Fibroblast of skin of back (primary cell): ENCODE measurements around the gene ITGAL.

Source experiments
- DNase-seq: peaks from one replicate; pipeline ENCODE4 v3.0.0-alpha.2; 2013

The ITGAL gene

GRCh38 chr16:30548416-30549253 is 76.1 kb downstream of the ITGAL start:
- no peak for DNase-seq

DNA sequence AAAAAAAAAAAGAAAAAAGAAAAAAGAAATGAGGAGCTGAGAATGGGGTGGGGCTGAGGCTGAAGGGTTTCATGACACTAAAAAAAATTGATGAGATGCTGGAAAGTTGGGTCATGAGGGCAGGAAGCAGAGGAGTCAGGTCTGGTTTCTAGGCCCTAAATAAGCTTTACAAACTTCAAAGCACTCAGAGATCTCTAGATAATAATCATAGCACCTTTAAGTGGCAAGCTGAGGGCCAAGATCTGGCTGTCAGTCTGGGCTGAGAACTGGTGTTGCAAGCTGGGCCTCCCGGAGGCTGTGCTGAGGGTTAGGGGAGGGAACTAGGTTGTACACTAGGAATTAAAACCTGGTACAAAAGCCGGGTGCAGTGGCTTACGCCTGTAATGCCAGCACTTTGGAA is 79.2 kb downstream of the ITGAL start:
- no peak for DNase-seq

GRCh38 chr16:30552956-30553355 is 80.4 kb downstream of the ITGAL start:
- no peak for DNase-seq

- DNase-seq, result no peak
Measured at GRCh38 chr16:30553393-30553899, 80.9 kb downstream of the ITGAL start.

DNA sequence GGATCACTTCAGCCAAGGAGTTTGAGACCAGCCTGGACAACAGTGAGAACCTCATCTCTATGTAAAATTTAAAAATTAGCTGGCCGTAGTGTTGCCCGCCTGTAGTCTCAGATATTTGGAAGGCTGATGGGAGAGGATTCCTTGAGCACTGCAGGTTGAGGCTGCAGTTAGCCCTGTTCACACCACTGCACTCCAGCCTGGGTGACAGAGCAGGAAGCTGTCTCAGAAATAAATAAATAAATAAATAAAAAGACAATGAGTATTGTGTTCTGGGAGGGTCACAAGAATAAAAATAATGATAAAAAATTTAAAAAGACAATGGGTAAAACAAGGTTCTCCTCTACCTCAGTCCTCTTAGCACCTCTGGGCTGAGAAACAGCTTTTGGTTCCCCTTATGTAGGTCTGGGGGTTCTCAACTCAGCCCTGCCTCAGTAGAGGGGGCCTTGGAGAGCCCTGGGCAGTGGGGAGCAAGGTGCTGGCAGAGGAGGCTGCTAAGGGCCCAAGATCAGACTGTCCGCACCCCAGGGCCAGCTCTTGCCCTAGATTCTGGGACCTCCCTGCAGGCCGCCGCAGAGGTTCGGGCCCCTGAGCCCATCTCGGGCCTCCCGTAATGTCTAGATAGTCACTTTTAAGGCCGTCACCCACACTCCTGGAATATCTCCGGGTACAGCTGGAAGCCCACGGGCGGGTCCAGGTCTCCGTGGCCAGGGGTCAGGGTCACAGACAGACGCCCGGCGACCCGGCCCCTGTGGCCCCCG is 82.2 kb downstream of the ITGAL start:
- DNase-seq, result no peak

GRCh38 chr16:30555315-30556124 is 83.0 kb downstream of the ITGAL start:
- no peak for DNase-seq

DNA sequence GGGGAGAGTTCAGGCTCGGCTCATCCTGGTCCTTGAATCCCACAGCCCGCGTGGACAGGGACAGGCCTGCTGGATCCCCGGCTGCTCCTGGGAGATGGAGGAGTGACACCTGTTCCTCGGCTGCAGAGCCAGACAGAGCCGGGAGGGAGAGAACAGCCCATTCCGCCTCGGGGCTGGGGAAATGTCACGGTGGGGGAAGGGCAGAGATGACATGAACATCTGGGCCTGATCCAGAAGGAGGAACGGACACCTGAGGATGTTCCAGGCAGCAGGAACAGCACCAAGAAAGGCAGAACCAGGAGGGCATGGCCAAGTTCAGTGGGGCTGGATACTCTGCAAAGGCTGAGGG is 83.6 kb downstream of the ITGAL start:
- no peak for DNase-seq

DNA sequence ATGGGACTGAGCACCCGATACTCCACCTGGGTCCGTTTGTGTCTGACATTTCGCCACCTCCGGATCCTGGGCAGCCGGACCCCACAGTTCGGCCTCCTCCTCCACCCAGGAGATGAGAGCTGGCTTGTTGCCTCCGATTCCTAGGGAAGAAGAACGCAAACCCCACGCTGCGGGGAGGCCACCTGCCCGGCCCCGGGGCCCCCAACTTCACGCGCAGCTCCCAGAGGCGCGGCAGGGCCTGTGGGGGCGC is 85.1 kb downstream of the ITGAL start:
- no peak for DNase-seq

DNA sequence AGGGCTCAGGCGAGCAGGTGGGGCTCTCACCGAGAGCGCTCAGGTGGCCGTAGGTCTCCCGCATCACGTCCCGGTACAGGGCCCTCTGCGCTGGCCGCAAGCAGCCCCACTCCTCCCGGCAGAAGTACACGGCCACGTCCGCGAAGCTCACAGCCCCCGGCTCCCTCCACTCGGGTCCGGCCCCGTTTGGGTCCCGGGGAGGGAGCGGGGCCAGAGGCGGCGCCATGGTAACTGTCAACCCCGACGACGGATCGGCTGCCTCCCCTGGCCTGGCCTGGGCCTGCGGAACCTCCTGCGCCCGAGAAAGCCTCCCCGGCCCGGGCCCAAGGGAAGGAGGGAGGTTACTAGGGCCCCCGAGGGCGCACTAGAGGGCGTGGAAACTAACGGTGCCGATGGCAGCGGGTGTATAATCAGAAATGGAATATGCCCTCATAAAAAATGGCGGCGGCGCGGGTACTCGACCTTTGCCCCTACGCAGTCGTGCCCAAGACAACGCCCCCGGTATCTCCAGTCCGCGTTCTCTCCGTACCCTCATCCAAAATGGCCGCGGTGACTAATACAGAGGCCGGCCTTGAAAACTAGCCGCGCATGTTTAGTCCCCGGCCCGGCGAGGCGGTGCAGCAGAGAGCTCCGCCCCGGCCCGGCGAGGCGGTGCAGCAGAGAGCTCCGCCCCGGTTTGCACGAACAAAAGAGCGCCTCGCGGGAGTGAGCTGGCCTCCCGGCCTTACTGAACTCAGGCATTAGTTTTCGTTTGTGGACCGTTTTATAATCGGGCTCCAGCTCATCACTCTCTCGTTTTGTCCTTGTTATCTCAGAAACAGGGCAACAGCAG is 85.6 kb downstream of the ITGAL start, which contains the start of gene ZNF764:
ZNF764 (minus strand) TSS at position 418 of the 832 bp plus-strand sequence; CDS start at position 226, 192 bp downstream.
- DNase-seq, result peak; percentile 99

DNA sequence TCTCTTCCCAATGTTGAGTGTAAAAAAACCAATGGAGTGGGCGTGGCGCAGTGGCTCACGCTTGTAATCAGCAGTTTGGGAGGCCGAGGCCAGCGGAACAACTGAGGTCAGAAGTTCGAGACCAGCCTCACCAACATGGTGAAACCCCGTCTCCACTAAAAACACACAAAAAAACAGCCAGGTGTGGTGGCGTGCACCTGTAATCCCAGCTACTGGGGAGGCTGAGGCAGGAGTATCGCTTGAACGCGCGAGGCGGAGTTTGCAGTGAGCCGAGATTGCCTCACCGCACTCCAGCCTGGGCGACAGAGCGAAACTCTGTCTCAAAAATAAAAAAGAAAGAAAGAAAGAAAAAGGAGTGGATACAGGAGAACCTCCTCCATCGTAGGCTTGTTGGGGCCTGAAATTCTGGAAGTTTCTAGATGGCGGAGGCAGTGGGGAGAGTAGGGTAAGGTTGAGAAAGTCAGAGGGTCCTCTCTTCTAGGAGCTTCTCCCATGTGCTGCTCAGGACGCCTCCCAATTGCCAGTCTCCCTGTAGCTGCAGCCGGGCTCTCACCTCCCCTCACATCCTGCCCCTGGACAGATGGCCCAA is 86.3 kb downstream of the ITGAL start:
- DNase-seq, result no peak

GRCh38 chr16:30559690-30560089 is 87.1 kb downstream of the ITGAL start:
- DNase-seq, result no peak

DNA sequence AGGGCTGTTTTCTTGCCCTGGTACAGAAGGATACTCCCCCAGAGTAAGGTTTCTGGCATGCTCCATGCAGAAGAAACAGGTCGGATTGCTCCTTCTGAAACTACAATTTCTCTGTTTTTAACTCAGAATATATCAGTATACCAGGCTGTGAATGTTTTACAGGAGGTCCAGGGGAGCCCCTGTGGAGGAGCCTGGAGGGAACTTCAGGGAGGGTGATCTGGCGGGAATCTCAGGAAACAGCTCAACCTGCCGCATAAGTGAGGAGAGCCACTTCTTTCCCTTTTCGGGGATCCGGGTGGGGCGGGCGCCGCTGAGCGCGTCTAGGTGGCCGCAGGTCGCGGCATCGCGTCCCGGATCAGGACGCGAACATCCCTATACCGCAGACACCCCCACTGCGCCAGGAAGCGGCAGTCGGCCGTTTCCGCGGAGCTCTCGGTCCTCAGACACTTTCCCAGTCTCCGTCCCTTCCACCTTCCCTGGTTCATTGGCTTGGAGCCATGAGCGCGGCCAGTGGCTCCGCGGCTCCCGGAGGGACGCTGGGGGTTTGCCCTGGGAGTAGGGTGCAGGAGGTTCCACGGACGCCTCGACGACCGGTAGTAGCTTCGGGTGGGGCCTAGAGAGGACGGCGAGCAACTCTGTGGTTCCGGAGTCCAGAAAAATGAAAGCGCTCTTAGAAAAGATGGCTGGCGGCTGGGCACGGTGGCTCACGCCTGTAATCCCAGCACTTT is 88.7 kb downstream of the ITGAL start:
- no peak for DNase-seq

- no peak for DNase-seq
Measured at GRCh38 chr16:30562021-30562420, 89.5 kb downstream of the ITGAL start.

GRCh38 chr16:30565526-30565925 is 93.0 kb downstream of the ITGAL start:
- DNase-seq, result no peak

DNA sequence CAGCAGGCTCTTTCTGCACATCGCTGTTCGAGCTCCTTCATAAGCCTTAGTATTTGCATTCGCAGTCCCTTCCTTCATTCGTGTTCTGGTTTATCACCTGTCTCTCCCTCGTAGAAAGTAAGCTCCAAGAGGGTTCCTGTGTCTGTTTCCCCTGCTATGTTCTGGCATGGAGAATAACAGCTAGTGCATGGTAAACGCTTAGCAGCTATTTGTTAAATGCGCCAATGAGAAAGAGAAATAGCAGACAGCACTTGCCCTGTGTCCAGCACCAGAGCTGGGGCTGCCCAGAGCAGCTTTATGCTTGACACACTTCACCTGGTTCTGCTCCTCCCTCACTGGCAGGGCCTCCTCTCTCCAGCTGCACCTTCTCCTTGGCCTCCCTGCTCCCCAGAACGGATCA is 93.4 kb downstream of the ITGAL start:
- DNase-seq, result no peak

DNA sequence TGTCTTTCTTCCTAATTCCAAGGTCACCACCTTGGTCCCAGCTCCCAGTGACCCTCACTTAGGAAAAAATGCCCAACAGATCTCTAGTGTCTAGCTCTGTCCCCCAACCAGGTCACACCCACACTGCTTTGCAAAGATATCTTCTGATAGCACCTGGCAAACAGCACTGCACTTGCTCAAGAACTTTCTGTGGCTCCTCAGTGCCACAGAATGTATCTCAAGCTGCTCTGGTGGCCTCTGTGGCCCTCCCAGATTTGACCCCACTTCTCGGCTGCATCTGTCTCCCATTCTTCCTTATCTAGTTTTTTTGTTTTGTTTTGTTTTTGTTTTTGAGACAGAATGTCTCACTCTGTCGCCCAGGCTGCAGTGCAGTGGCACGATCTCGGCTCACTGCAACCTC is 94.0 kb downstream of the ITGAL start:
- no peak for DNase-seq

GRCh38 chr16:30567160-30567990 is 94.8 kb downstream of the ITGAL start:
- DNase-seq, result no peak

DNA sequence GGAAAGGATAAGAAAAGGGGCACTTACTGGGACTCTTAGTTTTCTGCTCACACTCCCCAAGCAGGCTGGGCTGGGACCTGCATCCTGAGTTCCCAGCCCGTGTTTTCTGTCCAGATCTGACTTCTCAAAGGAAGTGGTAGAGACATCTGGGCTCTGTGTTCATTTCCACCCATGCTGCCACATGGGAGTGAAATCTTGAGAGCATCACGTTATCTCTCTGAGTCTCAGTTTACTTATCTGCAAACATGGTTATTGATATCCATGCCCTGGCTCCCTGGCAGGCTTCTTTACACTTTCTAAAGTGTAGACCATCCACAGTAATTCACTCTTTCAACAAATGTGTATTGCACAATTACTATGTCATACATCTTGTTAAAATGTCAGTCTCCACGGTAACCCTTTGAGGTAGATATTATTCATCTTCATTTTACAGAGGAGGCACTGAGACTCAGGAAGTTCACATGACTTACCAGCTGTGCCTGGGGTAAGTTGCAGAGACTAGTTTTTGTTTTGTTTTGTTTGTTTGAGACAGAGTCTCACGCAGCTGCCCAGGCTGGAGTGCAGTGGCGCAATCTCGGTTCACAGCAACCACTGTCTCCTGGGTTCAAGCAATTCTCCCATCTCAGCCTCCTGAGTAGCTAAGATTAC is 95.6 kb downstream of the ITGAL start:
- no peak for DNase-seq

GRCh38 chr16:30569281-30569680 is 96.7 kb downstream of the ITGAL start:
- DNase-seq, result no peak
